Measurements from ENCODE around the gene CALHM6.

DNA sequence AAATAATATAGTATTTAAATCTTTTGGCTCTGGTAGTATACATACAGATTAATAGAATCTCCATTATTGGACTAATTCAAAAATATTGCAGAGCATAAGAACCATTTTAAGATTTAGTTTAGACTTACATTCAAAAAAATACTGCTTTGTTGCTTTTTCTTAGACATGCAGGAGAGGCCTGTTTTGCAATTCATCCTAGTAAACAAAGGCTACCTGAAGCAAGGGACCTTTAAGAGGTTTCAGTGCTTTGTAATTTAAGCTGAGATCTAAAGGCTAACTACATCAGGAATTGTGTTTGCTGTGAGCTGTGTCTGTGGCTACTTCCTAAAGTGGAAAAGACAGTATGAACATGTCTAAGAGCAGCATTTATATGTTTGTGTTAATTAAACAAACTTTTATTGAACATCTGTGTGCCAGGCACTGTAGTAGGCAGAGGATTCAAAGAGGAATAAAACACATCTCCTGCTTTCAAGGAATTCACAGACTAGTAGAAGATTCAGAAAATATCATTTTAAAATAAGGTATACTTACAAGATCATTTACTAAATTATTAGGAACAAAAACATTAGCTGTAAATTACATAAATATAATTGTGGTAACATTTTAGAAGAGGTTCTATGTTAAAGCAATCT, 29.1 kb upstream of the CALHM6 start:
- TF ChIP-seq, protein P1, sequence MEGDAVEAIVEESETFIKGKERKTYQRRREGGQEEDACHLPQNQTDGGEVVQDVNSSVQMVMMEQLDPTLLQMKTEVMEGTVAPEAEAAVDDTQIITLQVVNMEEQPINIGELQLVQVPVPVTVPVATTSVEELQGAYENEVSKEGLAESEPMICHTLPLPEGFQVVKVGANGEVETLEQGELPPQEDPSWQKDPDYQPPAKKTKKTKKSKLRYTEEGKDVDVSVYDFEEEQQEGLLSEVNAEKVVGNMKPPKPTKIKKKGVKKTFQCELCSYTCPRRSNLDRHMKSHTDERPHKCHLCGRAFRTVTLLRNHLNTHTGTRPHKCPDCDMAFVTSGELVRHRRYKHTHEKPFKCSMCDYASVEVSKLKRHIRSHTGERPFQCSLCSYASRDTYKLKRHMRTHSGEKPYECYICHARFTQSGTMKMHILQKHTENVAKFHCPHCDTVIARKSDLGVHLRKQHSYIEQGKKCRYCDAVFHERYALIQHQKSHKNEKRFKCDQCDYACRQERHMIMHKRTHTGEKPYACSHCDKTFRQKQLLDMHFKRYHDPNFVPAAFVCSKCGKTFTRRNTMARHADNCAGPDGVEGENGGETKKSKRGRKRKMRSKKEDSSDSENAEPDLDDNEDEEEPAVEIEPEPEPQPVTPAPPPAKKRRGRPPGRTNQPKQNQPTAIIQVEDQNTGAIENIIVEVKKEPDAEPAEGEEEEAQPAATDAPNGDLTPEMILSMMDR (conservative IDR thresholded peaks at IDR 0.05; ENCODE audit: low read depth, low read length), result no peak
- no peak for TF ChIP-seq EZH2 (IDR thresholded peaks at IDR 0.05; ENCODE audit: borderline replicate concordance, low read depth, low read length, poor library complexity, severe bottlenecking)

All from A673 (cell line).